ENCODE data around the gene SULT1E1.

The SULT1E1 gene

GRCh38 chr4:69860052-69860451 is at the start of gene SULT1E1:
Gene SULT1E1 (minus strand): TSS chr4:69860145. CDS start chr4:69857644, 2,501 bp downstream.
- DNase-seq (ENCODE audit: low spot score), result no peak

GRCh38 chr4:69909195-69909594 is 49.2 kb upstream of the SULT1E1 start:
- no peak for DNase-seq (ENCODE audit: low spot score)

GRCh38 chr4:69907151-69907550 is 47.2 kb upstream of the SULT1E1 start:
- no peak for DNase-seq (ENCODE audit: low spot score)

GRCh38 chr4:69896530-69897116 is 36.7 kb upstream of the SULT1E1 start:
- peak; percentile 24 for DNase-seq (ENCODE audit: low spot score)

GRCh38 chr4:69894721-69895120 is 34.8 kb upstream of the SULT1E1 start:
- DNase-seq (ENCODE audit: low spot score), result no peak

- no peak for DNase-seq (ENCODE audit: low spot score)
These were observed 34.2 kb upstream of the SULT1E1 start for GRCh38 chr4:69894186-69894585.

- no peak for DNase-seq (ENCODE audit: low spot score)
These were observed 28.4 kb upstream of the SULT1E1 start for GRCh38 chr4:69888336-69888735.

GRCh38 chr4:69882150-69882549 is 22.2 kb upstream of the SULT1E1 start:
- DNase-seq (ENCODE audit: low spot score), result no peak

GRCh38 chr4:69881173-69881773 is 21.3 kb upstream of the SULT1E1 start:
- peak; percentile 56 for DNase-seq (ENCODE audit: low spot score)

- DNase-seq (ENCODE audit: low spot score), result no peak
These were observed 18.3 kb upstream of the SULT1E1 start for GRCh38 chr4:69878250-69878649.

GRCh38 chr4:69877453-69877852 is 17.5 kb upstream of the SULT1E1 start:
- DNase-seq (ENCODE audit: low spot score), result no peak

- DNase-seq (ENCODE audit: low spot score), result no peak
These were observed 16.1 kb upstream of the SULT1E1 start for GRCh38 chr4:69876071-69876470.

- no peak for DNase-seq (ENCODE audit: low spot score)
These were observed 15.6 kb upstream of the SULT1E1 start for GRCh38 chr4:69875576-69875975.

GRCh38 chr4:69874507-69874906 is 14.6 kb upstream of the SULT1E1 start:
- DNase-seq (ENCODE audit: low spot score), result no peak

GRCh38 chr4:69861756-69862155 is 1.8 kb upstream of the SULT1E1 start:
- no peak for DNase-seq (ENCODE audit: low spot score)

- no peak for DNase-seq (ENCODE audit: low spot score)
These were observed 765 bp upstream of the SULT1E1 start for GRCh38 chr4:69860521-69861298.

GRCh38 chr4:69859140-69859685 is 732 bp downstream of the SULT1E1 start:
- no peak for DNase-seq (ENCODE audit: low spot score)

- DNase-seq (ENCODE audit: low spot score), result peak; percentile 8
These were observed 1.3 kb downstream of the SULT1E1 start for GRCh38 chr4:69858690-69859089.

- no peak for DNase-seq (ENCODE audit: low spot score)
These were observed 4.1 kb downstream of the SULT1E1 start for GRCh38 chr4:69855822-69856221.

- no peak for DNase-seq (ENCODE audit: low spot score)
These were observed 10.0 kb downstream of the SULT1E1 start for GRCh38 chr4:69849969-69850368.

- DNase-seq (ENCODE audit: low spot score), result no peak
These were observed 10.6 kb downstream of the SULT1E1 start for GRCh38 chr4:69849297-69849696.

GRCh38 chr4:69848028-69848427 is 11.9 kb downstream of the SULT1E1 start:
- no peak for DNase-seq (ENCODE audit: low spot score)

- DNase-seq (ENCODE audit: low spot score), result no peak
These were observed 16.0 kb downstream of the SULT1E1 start for GRCh38 chr4:69843932-69844331.

Data from COLO829 (cell line).